Activated CD4-positive, alpha-beta memory T cell treated with anti-CD3 and anti-CD28 coated beads, Interleukin-2, amount 10 ng/mL, durations not matched to agents 7 days and 5 days (primary cell): ENCODE data around the gene DRD1. TPM values are rescaled to one million over a fixed set of nuclear protein-coding genes. Genes with fewer than 3 reads are reported as not detected.

Experiments used
- CTCF ChIA-PET: fragments of 350-600 bp; sonication (Branson Sonifier 250); formaldehyde crosslinking; loops from one replicate; lab custom pipeline; 2021; ENCODE audit warnings: antibody characterized with exemption, inconsistent platforms; lab: Charles Lee
- POLR2A ChIA-PET: fragments of 350-600 bp; sonication (Branson Sonifier 250); formaldehyde crosslinking; loops from one replicate; lab custom pipeline; 2021; ENCODE audit warnings: antibody characterized with exemption; lab: Charles Lee
- DNase-seq: peaks from one replicate; pipeline ENCODE4 v3.0.0-alpha.2; 2020
- H3K27ac Mint-ChIP-seq: one replicate; pipeline ENCODE4 v1.8.0; 2021; ENCODE audit warnings: mild to moderate bottlenecking, mixed read lengths
- H3K27me3 Mint-ChIP-seq: one replicate; pipeline ENCODE4 v1.8.0; 2021; ENCODE audit warnings: mixed read lengths
- H3K36me3 Mint-ChIP-seq: one replicate; pipeline ENCODE4 v1.8.0; 2021; ENCODE audit warnings: low read depth, mixed read lengths
- H3K4me1 Mint-ChIP-seq: one replicate; pipeline ENCODE4 v1.8.0; 2021; ENCODE audit warnings: mixed read lengths
- H3K4me3 Mint-ChIP-seq: one replicate; pipeline ENCODE4 v1.8.0; 2021; ENCODE audit warnings: mild to moderate bottlenecking, mixed read lengths
- H3K9me3 Mint-ChIP-seq: one replicate; pipeline ENCODE4 v1.8.0; 2021; ENCODE audit warnings: mixed read lengths
- total RNA-seq, 2 experiments: library from RNA; stranded (reverse); gene quantifications; one replicate each; pipeline ENCODE4 v1.2.3, GENCODE V29; 2021

The DRD1 gene
- not detected for total RNA-seq

GRCh38 chr5:175444060-175444904, at the start of gene DRD1:
Gene DRD1 (minus strand): TSS chr5:175444182. CDS start chr5:175443099, 1,083 bp downstream.
- no peak within 1 kb of the TSS for H3K4me3 Mint-ChIP-seq
- H3K4me1 Mint-ChIP-seq = peaks cover 5% of the 10 kb centered on the region
- ChIA-PET POLR2A (no interaction called here), CTCF (interaction anchor here (1.2 to 1.3 kb wide), 2 partner anchors 490 to 493 kb away, joined by 5 to 8 read pairs; no protein-coding TSS in a partner anchor)
- no peak within 1 kb of the TSS for H3K27ac Mint-ChIP-seq
- DNase-seq = peak; percentile 49
- no peaks in the 10 kb centered on the region for H3K36me3 Mint-ChIP-seq
- H3K27me3 Mint-ChIP-seq = peaks cover 69% of the 10 kb centered on the region
- no peaks in the 10 kb centered on the region for H3K9me3 Mint-ChIP-seq

- ChIA-PET CTCF (interaction anchor here (0.7 kb wide), 1 partner anchor 33 kb away, joined by 3 read pairs; no protein-coding TSS in a partner anchor), POLR2A (no interaction called here)
- Mint-ChIP-seq H3K27ac (no peak overlapping the region), H3K9me3 (no peaks in the 10 kb centered on the region), H3K4me1 (peaks cover 46% of the 10 kb centered on the region), H3K27me3 (no peaks in the 10 kb centered on the region), H3K36me3 (peaks cover 67% of the 10 kb centered on the region), H3K4me3 (no peak overlapping the region)
- no peak for DNase-seq
Observed at GRCh38 chr5:175493726-175494125, 49.7 kb upstream of the DRD1 start.

- ChIA-PET CTCF (interaction anchor here (0.7 kb wide), 1 partner anchor 33 kb away, joined by 3 read pairs; no protein-coding TSS in a partner anchor), POLR2A (no interaction called here)
- peaks cover 50% of the 10 kb centered on the region for H3K4me1 Mint-ChIP-seq
- H3K4me3 Mint-ChIP-seq = no peak overlapping the region
- no peaks in the 10 kb centered on the region for H3K9me3 Mint-ChIP-seq
- H3K27me3 Mint-ChIP-seq = no peaks in the 10 kb centered on the region
- DNase-seq = no peak
- H3K36me3 Mint-ChIP-seq = peaks cover 68% of the 10 kb centered on the region
- no peak overlapping the region for H3K27ac Mint-ChIP-seq
Observed at GRCh38 chr5:175493260-175493659, 49.3 kb upstream of the DRD1 start.

GRCh38 chr5:175491223-175491622, 47.2 kb upstream of the DRD1 start:
- DNase-seq = no peak
- Mint-ChIP-seq H3K9me3 (no peaks in the 10 kb centered on the region), H3K36me3 (peaks cover 71% of the 10 kb centered on the region), H3K4me1 (peaks cover 60% of the 10 kb centered on the region), H3K27ac (no peak overlapping the region), H3K4me3 (no peak overlapping the region), H3K27me3 (no peaks in the 10 kb centered on the region)
- ChIA-PET CTCF (interaction anchor here (1.9 kb wide), 1 partner anchor 27 kb away, joined by 6 read pairs; no protein-coding TSS in a partner anchor), POLR2A (interaction anchor here (0.8 to 3.5 kb wide), 4 partner anchors 9 to 26 kb away, joined by 3 to 20 read pairs (median 3); partner anchors contain the start of gene SFXN1)

GRCh38 chr5:175489693-175490443, 45.9 kb upstream of the DRD1 start:
- no peaks in the 10 kb centered on the region for H3K27me3 Mint-ChIP-seq
- CTCF ChIA-PET = interaction anchor here (1.0 to 1.4 kb wide), 3 partner anchors 9 to 26 kb away, joined by 3 to 4 read pairs (median 3); no protein-coding TSS in a partner anchor
- peak overlapping the region; percentile 42 for H3K27ac Mint-ChIP-seq
- H3K4me3 Mint-ChIP-seq = no peak overlapping the region
- peaks cover 69% of the 10 kb centered on the region for H3K4me1 Mint-ChIP-seq
- POLR2A ChIA-PET = interaction anchor here (0.6 to 3.5 kb wide), 3 partner anchors 10 to 919 kb away, joined by 3 to 20 read pairs (median 3); no protein-coding TSS in a partner anchor
- H3K36me3 Mint-ChIP-seq = peaks cover 79% of the 10 kb centered on the region
- H3K9me3 Mint-ChIP-seq = no peaks in the 10 kb centered on the region
- no peak for DNase-seq

- Mint-ChIP-seq H3K4me3 (no peak overlapping the region), H3K27ac (peak overlapping the region; percentile 55), H3K4me1 (peaks cover 80% of the 10 kb centered on the region), H3K36me3 (peaks cover 82% of the 10 kb centered on the region), H3K27me3 (no peaks in the 10 kb centered on the region), H3K9me3 (no peaks in the 10 kb centered on the region)
- no peak for DNase-seq
- ChIA-PET CTCF (no interaction called here), POLR2A (interaction anchor here (1.2 to 2.5 kb wide), 2 partner anchors 8 to 10 kb away, joined by 3 to 5 read pairs; partner anchors contain the start of gene SFXN1)
Observed at GRCh38 chr5:175487514-175488222, 43.7 kb upstream of the DRD1 start.

GRCh38 chr5:175485631-175486030, 41.6 kb upstream of the DRD1 start:
- peaks cover 95% of the 10 kb centered on the region for H3K4me1 Mint-ChIP-seq
- no peaks in the 10 kb centered on the region for H3K9me3 Mint-ChIP-seq
- H3K4me3 Mint-ChIP-seq = no peak overlapping the region
- ChIA-PET POLR2A (interaction anchor here (1.3 kb wide), 1 partner anchor 8 kb away, joined by 4 read pairs; no protein-coding TSS in a partner anchor), CTCF (no interaction called here)
- no peaks in the 10 kb centered on the region for H3K27me3 Mint-ChIP-seq
- DNase-seq = no peak
- peaks cover 91% of the 10 kb centered on the region for H3K36me3 Mint-ChIP-seq
- H3K27ac Mint-ChIP-seq = no peak overlapping the region

- H3K4me1 Mint-ChIP-seq = peaks cover 92% of the 10 kb centered on the region
- no peak for DNase-seq
- H3K9me3 Mint-ChIP-seq = no peaks in the 10 kb centered on the region
- H3K27ac Mint-ChIP-seq = no peak overlapping the region
- CTCF ChIA-PET = no interaction called here
- POLR2A ChIA-PET = no interaction called here
- H3K4me3 Mint-ChIP-seq = no peak overlapping the region
- H3K36me3 Mint-ChIP-seq = peaks cover 92% of the 10 kb centered on the region
- H3K27me3 Mint-ChIP-seq = no peaks in the 10 kb centered on the region
Observed at GRCh38 chr5:175484829-175485228, 40.8 kb upstream of the DRD1 start.

- CTCF ChIA-PET = no interaction called here
Observed at GRCh38 chr5:175484322-175484721, 40.3 kb upstream of the DRD1 start.

GRCh38 chr5:175483337-175483736, 39.4 kb upstream of the DRD1 start:
- Mint-ChIP-seq H3K27me3 (no peaks in the 10 kb centered on the region), H3K4me3 (no peak overlapping the region), H3K27ac (no peak overlapping the region), H3K4me1 (peaks cover 77% of the 10 kb centered on the region), H3K9me3 (no peaks in the 10 kb centered on the region), H3K36me3 (peaks cover 88% of the 10 kb centered on the region)
- CTCF ChIA-PET = interaction anchor here (1.3 kb wide), 1 partner anchor 51 kb away, joined by 4 read pairs; no protein-coding TSS in a partner anchor
- POLR2A ChIA-PET = interaction anchor here (0.5 kb wide), 1 partner anchor 186 kb away, joined by 3 read pairs; no protein-coding TSS in a partner anchor
- DNase-seq = no peak

More at GRCh38 chr5:175484322-175484721, 40.3 kb upstream of the DRD1 start:
- Mint-ChIP-seq H3K36me3 (peaks cover 92% of the 10 kb centered on the region), H3K27ac (no peak overlapping the region), H3K9me3 (no peaks in the 10 kb centered on the region), H3K4me1 (peaks cover 87% of the 10 kb centered on the region), H3K4me3 (no peak overlapping the region), H3K27me3 (no peaks in the 10 kb centered on the region)
- POLR2A ChIA-PET = no interaction called here
- DNase-seq = no peak

GRCh38 chr5:175479125-175479881, 35.3 kb upstream of the DRD1 start:
- Mint-ChIP-seq H3K27ac (peak overlapping the region; percentile 84), H3K9me3 (no peaks in the 10 kb centered on the region), H3K36me3 (peaks cover 56% of the 10 kb centered on the region), H3K27me3 (peaks cover 6% of the 10 kb centered on the region), H3K4me1 (peaks cover 51% of the 10 kb centered on the region), H3K4me3 (peak overlapping the region; percentile 89)
- DNase-seq = peak; percentile 23
- ChIA-PET POLR2A (interaction anchor here (1.0 to 4.2 kb wide), 8 partner anchors 8 to 47 kb away, joined by 3 to 97 read pairs (median 5); no protein-coding TSS in a partner anchor), CTCF (interaction anchor here (0.9 to 2.1 kb wide), 4 partner anchors 15 to 221 kb away, joined by 3 to 15 read pairs (median 4); no protein-coding TSS in a partner anchor)
